Measurements from ENCODE around the gene MED15.

DNA sequence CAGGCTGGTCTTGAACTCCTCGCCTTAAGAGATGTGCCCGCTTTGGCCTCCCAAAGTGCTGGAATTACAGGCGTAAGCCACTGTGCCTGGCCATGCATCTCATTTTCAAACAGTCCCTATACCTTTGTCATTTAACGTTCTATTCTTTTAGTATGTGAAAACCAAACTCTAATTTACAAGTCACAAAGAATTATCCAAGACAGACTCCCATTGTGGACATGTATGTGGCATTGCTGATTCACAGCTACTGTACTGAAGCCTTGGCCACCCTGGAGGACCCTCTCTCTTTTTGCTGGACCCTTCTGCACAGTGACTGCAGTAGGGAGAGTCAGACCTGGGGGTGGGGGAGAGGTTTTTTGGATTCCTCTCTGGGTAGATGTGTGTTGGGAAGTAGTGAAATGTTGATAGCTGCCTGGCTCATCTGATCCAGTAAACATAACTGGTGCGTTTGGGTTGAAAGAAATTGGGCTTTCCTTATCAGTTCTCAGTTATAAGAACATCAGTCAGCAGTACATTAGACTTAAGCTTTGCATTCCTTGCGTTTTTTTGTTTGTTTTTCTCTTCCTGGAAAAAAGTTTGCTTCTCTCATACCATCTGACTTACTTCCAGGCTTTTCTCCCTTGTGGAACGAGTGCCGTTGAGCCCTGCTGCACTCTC lies 65.9 kb downstream of the MED15 start:
- TF ChIP-seq, protein P1, sequence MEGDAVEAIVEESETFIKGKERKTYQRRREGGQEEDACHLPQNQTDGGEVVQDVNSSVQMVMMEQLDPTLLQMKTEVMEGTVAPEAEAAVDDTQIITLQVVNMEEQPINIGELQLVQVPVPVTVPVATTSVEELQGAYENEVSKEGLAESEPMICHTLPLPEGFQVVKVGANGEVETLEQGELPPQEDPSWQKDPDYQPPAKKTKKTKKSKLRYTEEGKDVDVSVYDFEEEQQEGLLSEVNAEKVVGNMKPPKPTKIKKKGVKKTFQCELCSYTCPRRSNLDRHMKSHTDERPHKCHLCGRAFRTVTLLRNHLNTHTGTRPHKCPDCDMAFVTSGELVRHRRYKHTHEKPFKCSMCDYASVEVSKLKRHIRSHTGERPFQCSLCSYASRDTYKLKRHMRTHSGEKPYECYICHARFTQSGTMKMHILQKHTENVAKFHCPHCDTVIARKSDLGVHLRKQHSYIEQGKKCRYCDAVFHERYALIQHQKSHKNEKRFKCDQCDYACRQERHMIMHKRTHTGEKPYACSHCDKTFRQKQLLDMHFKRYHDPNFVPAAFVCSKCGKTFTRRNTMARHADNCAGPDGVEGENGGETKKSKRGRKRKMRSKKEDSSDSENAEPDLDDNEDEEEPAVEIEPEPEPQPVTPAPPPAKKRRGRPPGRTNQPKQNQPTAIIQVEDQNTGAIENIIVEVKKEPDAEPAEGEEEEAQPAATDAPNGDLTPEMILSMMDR (IDR thresholded peaks at IDR 0.05) = no peak
- TF ChIP-seq SIN3A (IDR thresholded peaks at IDR 0.05; ENCODE audit: borderline replicate concordance, insufficient read depth, low read depth, low read length) = no peak
- no peak for TF ChIP-seq POLR2AphosphoS5 (IDR thresholded peaks at IDR 0.05; ENCODE audit: low read depth, low read length)
- no peak for TF ChIP-seq TCF7L2 (IDR thresholded peaks at IDR 0.05; ENCODE audit: low read depth, low read length)
